Kidney epithelial cell (primary cell): ENCODE measurements around the gene THBS2. TPM values are rescaled to one million over a fixed set of nuclear protein-coding genes. Genes with fewer than 3 reads are reported as not detected.

Source experiments
- DNase-seq: peaks from one replicate; pipeline ENCODE4 v3.0.0-alpha.2; 2010; ENCODE audit warnings: low read depth
- H3K27me3 ChIP-seq: 2 replicates; pipeline ENCODE4 v1.6.0; 2011; ENCODE audit warnings: low read length; ENCODE audit not compliant: control insufficient read depth, insufficient read depth
- H3K36me3 ChIP-seq: 2 replicates; pipeline ENCODE4 v1.5.1; 2011; ENCODE audit warnings: low read length; ENCODE audit not compliant: control insufficient read depth, insufficient read depth
- H3K4me3 ChIP-seq: 2 replicates; pipeline ENCODE4 v1.5.1; 2011; ENCODE audit warnings: low read depth, mild to moderate bottlenecking, control low read depth, low read length
- total RNA-seq: library from RNA; depleted of rRNA; stranded (reverse); fragments of >200 nt; gene quantifications from 2 replicates; pipeline ENCODE4 v1.2.3, GENCODE V29; 2015
- TF ChIP-seq, protein P1 (sequence below): IDR thresholded peaks from 2 replicates; pipeline ENCODE4 v1.5.1; 2011; ENCODE audit warnings: mild to moderate bottlenecking, moderate library complexity, low read length, control low read depth, inconsistent platforms; ENCODE audit not compliant: insufficient read depth, poor library complexity, severe bottlenecking

Gene THBS2
- total RNA-seq, 1 donor from 2014 or later, result 21.9 TPM

DNA sequence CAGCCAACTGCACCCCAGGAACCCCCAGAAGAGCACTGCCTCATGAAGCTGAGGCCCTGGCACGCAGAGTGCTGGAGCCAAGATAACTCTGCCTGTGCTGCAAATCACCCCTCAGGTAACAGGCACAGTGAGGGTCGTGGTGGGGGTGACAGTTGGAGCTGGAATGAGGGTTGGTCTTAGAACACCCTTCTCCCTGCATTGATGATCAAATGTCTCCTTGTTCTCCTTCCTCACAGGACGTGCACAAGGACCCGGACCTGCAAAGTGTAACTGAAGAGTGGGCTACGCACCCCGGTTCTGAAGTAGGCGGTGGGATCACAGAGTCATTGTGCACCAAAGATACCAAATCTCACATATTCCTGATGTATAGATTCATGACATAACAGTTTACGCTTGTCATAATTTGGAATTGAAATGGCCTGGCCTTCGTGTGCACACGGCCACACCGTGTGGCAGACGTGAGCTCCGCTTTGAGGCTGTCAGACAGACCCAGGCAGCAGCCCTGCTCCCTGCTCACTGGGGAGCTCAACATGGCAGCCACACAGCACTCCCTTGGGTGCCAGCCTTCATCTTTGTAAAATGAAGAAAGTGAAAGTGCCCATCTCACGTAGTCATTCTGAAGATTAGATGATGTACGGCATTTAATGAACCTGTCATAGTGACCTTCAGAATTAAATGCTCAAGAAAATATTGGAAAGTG lies 8.8 kb downstream of the THBS2 start:
- DNase-seq, result no peak
- no peak overlapping the region for H3K4me3 ChIP-seq
- H3K36me3 ChIP-seq, result no peaks in the 10 kb centered on the region
- TF ChIP-seq, protein P1, sequence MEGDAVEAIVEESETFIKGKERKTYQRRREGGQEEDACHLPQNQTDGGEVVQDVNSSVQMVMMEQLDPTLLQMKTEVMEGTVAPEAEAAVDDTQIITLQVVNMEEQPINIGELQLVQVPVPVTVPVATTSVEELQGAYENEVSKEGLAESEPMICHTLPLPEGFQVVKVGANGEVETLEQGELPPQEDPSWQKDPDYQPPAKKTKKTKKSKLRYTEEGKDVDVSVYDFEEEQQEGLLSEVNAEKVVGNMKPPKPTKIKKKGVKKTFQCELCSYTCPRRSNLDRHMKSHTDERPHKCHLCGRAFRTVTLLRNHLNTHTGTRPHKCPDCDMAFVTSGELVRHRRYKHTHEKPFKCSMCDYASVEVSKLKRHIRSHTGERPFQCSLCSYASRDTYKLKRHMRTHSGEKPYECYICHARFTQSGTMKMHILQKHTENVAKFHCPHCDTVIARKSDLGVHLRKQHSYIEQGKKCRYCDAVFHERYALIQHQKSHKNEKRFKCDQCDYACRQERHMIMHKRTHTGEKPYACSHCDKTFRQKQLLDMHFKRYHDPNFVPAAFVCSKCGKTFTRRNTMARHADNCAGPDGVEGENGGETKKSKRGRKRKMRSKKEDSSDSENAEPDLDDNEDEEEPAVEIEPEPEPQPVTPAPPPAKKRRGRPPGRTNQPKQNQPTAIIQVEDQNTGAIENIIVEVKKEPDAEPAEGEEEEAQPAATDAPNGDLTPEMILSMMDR, result no peak
- no peaks in the 10 kb centered on the region for H3K27me3 ChIP-seq

DNA sequence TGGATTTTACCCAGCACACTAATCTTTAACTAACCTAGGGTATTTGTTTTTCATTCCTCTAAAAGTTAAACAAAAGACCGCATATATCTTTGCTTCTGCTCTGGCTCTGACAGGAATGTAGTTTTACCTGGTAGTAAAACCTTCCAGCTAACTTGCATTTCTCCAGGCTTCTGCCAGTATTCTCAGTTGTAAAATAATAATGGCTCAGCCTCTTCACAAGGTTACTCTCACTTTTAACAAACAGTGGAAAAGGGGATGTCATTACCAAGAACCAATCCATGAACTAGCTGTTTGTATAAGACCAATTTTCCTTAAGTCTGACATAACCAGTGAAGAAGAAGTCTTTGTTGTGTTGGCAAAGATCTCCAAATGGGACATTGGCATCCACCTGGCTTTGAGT lies 10.0 kb downstream of the THBS2 start:
- Histone ChIP-seq H3K27me3 (no peaks in the 10 kb centered on the region), H3K4me3 (no peak overlapping the region), H3K36me3 (no peaks in the 10 kb centered on the region)
- no peak for DNase-seq
- TF ChIP-seq, protein P1, result no peak

DNA sequence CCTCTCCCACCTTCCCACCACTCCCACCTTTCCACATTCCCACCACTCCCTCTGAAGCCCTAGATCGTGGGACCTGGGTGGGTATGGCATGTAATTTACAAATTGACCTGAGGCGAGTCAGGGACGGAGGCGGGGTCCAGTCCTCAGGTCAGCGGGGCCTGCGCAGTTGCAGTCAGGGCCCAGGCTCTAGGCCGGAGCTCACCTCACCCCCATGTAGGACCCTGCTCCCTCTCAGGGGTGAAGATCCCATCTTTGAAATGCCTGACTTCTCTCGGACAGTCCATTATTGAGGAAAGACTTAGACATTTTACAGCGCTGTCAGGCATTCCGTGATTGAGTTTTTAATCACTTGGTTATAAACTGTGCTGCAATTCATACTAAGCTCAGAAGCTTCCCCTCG lies 10.5 kb downstream of the THBS2 start:
- H3K27me3 ChIP-seq, result no peaks in the 10 kb centered on the region
- DNase-seq, result no peak
- H3K36me3 ChIP-seq, result no peaks in the 10 kb centered on the region
- no peak overlapping the region for H3K4me3 ChIP-seq
- TF ChIP-seq, protein P1, result no peak

DNA sequence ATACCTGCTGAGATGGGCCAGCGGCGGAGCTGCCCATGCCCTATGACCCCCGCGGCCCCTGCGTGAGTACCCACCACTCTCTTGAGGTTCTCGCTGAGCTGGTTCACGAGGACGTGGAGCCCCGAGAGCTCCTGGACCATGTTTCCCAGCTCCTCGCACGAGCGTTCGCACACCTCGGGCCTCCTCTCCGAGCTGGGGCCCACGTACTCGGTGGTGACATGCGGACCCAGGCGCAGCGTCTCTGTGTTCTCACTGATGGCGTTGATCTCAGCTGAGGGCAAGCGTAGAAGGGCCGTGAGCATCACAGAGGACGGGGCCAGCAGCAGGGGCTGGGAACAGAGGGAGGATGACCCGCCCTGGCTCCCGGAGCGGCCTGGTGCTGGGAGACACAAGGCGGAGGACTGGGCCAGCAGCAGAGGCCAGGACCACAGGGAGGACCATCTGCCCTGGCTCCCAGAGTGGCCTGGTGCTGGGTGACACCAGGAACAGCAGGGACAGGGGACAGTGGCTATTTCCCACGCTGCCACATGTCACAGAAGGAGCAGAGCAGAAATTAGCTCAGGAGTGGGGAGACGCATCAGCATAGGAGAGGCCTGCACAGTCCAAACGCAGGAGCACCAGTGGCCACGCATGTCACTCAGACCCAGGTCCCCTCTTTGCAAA lies 11.8 kb downstream of the THBS2 start:
- TF ChIP-seq, protein P1, result no peak
- Histone ChIP-seq H3K4me3 (no peak overlapping the region), H3K36me3 (no peaks in the 10 kb centered on the region), H3K27me3 (no peaks in the 10 kb centered on the region)
- no peak for DNase-seq

DNA sequence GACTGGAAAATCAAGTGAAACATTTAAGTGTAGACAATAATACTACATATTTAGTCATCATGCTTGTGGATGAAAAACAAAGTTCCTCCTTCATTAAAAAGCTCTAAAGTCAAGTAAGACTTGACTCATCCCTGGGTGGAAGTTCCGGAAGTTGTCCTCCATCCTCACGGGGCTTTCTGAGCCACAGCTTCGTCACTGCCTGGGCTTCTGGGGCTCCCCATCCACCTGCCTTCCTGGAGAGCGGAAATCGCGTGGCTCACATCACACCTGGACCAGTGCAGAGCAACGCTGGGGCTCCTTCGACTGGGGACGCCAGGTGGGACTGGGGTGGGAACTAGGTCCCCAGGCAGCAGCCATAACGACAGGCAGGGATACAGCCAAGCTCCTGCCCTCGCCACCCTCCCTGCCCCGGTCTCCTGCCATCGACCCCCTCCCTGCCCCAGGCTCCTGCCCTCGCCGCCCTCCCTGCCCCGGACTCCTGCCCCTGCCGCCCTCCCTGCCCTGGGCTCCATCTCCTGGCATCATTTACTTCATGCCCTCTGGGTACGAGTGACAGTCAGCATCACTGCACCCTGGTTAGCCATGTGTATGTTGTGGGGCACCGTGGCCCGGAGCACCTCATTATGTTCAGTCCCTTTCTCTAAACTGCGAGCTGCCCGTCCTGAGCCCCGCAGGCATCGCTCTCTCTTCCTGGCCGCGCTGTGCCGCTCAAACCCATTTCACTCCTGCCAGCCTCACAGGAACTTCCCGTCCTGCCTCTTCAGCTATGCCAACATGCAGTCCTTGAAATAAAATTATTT lies 12.9 kb downstream of the THBS2 start:
- TF ChIP-seq, protein P1, result no peak
- H3K27me3 ChIP-seq, result no peaks in the 10 kb centered on the region
- H3K36me3 ChIP-seq, result no peaks in the 10 kb centered on the region
- H3K4me3 ChIP-seq, result no peak overlapping the region
- DNase-seq, result no peak
